ENCODE data around the gene ATG4C.

GRCh38 chr1:62809788-62810187 is 25.9 kb downstream of the ATG4C start:
- no peak for TF ChIP-seq CTCF (IDR thresholded peaks at IDR 0.05; ENCODE audit: borderline replicate concordance, extremely low read depth, low read length, poor library complexity, severe bottlenecking)
- no peak for TF ChIP-seq EZH2 (IDR thresholded peaks at IDR 0.05; ENCODE audit: borderline replicate concordance, low read depth, low read length, severe bottlenecking)

Measured in DND-41 (cell line).